Measurements from ENCODE around the gene SH3RF3.

The SH3RF3 gene

GRCh38 chr2:109259671-109260070 is 130.7 kb downstream of the SH3RF3 start:
- no peak for TF ChIP-seq CTCF (IDR thresholded peaks at IDR 0.05; ENCODE audit: insufficient read depth, low read length, missing control alignments)
- POLR2A ChIA-PET, result no interaction called here

GRCh38 chr2:109260116-109260855 is 131.3 kb downstream of the SH3RF3 start:
- CTCF ChIA-PET, result interaction anchor here (2.0 kb wide), 1 partner anchor 254 kb away, joined by 4 read pairs; no protein-coding TSS in a partner anchor
- no peak for DNase-seq (ENCODE audit: low read depth, low spot score)
- POLR2A ChIA-PET, result no interaction called here
- TF ChIP-seq CTCF (IDR thresholded peaks at IDR 0.05; ENCODE audit: insufficient read depth, low read length, missing control alignments), result no peak
- H3K4me3 ChIP-seq (ENCODE audit: low read depth, low read length), result no peak overlapping the region

More at GRCh38 chr2:109259671-109260070, 130.7 kb downstream of the SH3RF3 start:
- CTCF ChIA-PET, result no interaction called here
- DNase-seq (ENCODE audit: low read depth, low spot score), result no peak
- no peak overlapping the region for H3K4me3 ChIP-seq (ENCODE audit: low read depth, low read length)

GRCh38 chr2:109260886-109261700 is 132.1 kb downstream of the SH3RF3 start:
- peak; percentile 38 for TF ChIP-seq CTCF (IDR thresholded peaks at IDR 0.05; ENCODE audit: insufficient read depth, low read length, missing control alignments)
- POLR2A ChIA-PET, result interaction anchor here (1.3 kb wide), 1 partner anchor 115 kb away, joined by 5 read pairs; no protein-coding TSS in a partner anchor
- no peak overlapping the region for H3K4me3 ChIP-seq (ENCODE audit: low read depth, low read length)
- no peak for DNase-seq (ENCODE audit: low read depth, low spot score)
- CTCF ChIA-PET, result interaction anchor here (1.0 to 2.0 kb wide), 4 partner anchors 10 to 253 kb away, joined by 3 to 4 read pairs (median 4); no protein-coding TSS in a partner anchor

- ChIA-PET CTCF (interaction anchor here (0.9 to 2.0 kb wide), 7 partner anchors 11 to 252 kb away, joined by 3 to 6 read pairs (median 4); no protein-coding TSS in a partner anchor), POLR2A (interaction anchor here (1.3 kb wide), 1 partner anchor 114 kb away, joined by 5 read pairs; no protein-coding TSS in a partner anchor)
- H3K4me3 ChIP-seq (ENCODE audit: low read depth, low read length), result no peak overlapping the region
- DNase-seq (ENCODE audit: low read depth, low spot score), result no peak
- no peak for TF ChIP-seq CTCF (IDR thresholded peaks at IDR 0.05; ENCODE audit: insufficient read depth, low read length, missing control alignments)
These were observed 133.1 kb downstream of the SH3RF3 start for GRCh38 chr2:109261906-109262631.

- CTCF ChIA-PET, result interaction anchor here (0.6 to 1.7 kb wide), 3 partner anchors 11 to 217 kb away, joined by 3 to 6 read pairs (median 4); no protein-coding TSS in a partner anchor
- no peak overlapping the region for H3K4me3 ChIP-seq (ENCODE audit: low read depth, low read length)
- DNase-seq (ENCODE audit: low read depth, low spot score), result no peak
- no peak for TF ChIP-seq CTCF (IDR thresholded peaks at IDR 0.05; ENCODE audit: insufficient read depth, low read length, missing control alignments)
- POLR2A ChIA-PET, result no interaction called here
These were observed 135.8 kb downstream of the SH3RF3 start for GRCh38 chr2:109264595-109265328.

Measured in AG04449 (cell line).